Stimulated activated CD4-positive, alpha-beta T cell treated with anti-CD3 and anti-CD28 coated beads, Interleukin-15, amount 100 ng/mL, for 24 hours (primary cell): Measurements from ENCODE around the gene TMEM200C.
A peak's percentile ranks its signal among the peaks of the same experiment; 100 is the strongest.

Experiments
- DNase-seq: peaks from one replicate; pipeline ENCODE4 v3.0.0-alpha.2; 2020

The TMEM200C gene

GRCh38 chr18:5895299-5895875 lies at the start of gene TMEM200C:
TMEM200C (minus strand) TSS chr18:5895522; CDS start chr18:5892063, 3,459 bp downstream.
- peak; percentile 27 for DNase-seq

- no peak for DNase-seq
Observed at GRCh38 chr18:5944448-5944847, 49.1 kb upstream of the TMEM200C start.

- no peak for DNase-seq
Observed at GRCh38 chr18:5943514-5943913, 48.2 kb upstream of the TMEM200C start.

- no peak for DNase-seq
Observed at GRCh38 chr18:5942591-5942990, 47.3 kb upstream of the TMEM200C start.

- DNase-seq, result no peak
Observed at GRCh38 chr18:5941890-5942289, 46.6 kb upstream of the TMEM200C start.

GRCh38 chr18:5939801-5940667 lies 44.7 kb upstream of the TMEM200C start:
- DNase-seq, result no peak

GRCh38 chr18:5937795-5938194 lies 42.5 kb upstream of the TMEM200C start:
- no peak for DNase-seq

GRCh38 chr18:5937121-5937520 lies 41.8 kb upstream of the TMEM200C start:
- no peak for DNase-seq

GRCh38 chr18:5930789-5931188 lies 35.5 kb upstream of the TMEM200C start:
- no peak for DNase-seq

GRCh38 chr18:5918205-5918858 lies 23.0 kb upstream of the TMEM200C start:
- DNase-seq, result no peak

- no peak for DNase-seq
Observed at GRCh38 chr18:5914951-5915350, 19.6 kb upstream of the TMEM200C start.

GRCh38 chr18:5914016-5914415 lies 18.7 kb upstream of the TMEM200C start:
- DNase-seq, result no peak

- DNase-seq, result no peak
Observed at GRCh38 chr18:5912566-5912965, 17.2 kb upstream of the TMEM200C start.

GRCh38 chr18:5909125-5909524 lies 13.8 kb upstream of the TMEM200C start:
- DNase-seq, result no peak

- no peak for DNase-seq
Observed at GRCh38 chr18:5903386-5903785, 8.1 kb upstream of the TMEM200C start.

GRCh38 chr18:5900262-5900661 lies 4.9 kb upstream of the TMEM200C start:
- no peak for DNase-seq

GRCh38 chr18:5899835-5900234 lies 4.5 kb upstream of the TMEM200C start:
- no peak for DNase-seq

- peak; percentile 8 for DNase-seq
Observed at GRCh38 chr18:5895876-5896740, 786 bp upstream of the TMEM200C start.

GRCh38 chr18:5894611-5895298 lies 567 bp downstream of the TMEM200C start:
- peak; percentile 8 for DNase-seq

GRCh38 chr18:5893956-5894610 lies 1.2 kb downstream of the TMEM200C start:
- DNase-seq, result no peak

- no peak for DNase-seq
Observed at GRCh38 chr18:5892823-5893431, 2.4 kb downstream of the TMEM200C start.
